Activated CD8-positive, alpha-beta memory T cell treated with anti-CD3 and anti-CD28 coated beads, Interleukin-2, amount 50 U/mL, for 24 hours (primary cell): Measurements from ENCODE around the gene KLHL40.
A peak's percentile ranks its signal among the peaks of the same experiment; 100 is the strongest.

Source experiments
- DNase-seq: peaks from one replicate; pipeline ENCODE4 v3.0.0-alpha.2; 2020; ENCODE audit errors: extremely low read depth

KLHL40 gene

GRCh38 chr3:42690191-42690590 lies 4.9 kb downstream of the KLHL40 start:
- no peak for DNase-seq

- DNase-seq = no peak
These were observed 5.7 kb downstream of the KLHL40 start for GRCh38 chr3:42690766-42691680.

GRCh38 chr3:42691816-42692666 lies 6.7 kb downstream of the KLHL40 start:
- no peak for DNase-seq

- no peak for DNase-seq
These were observed 7.6 kb downstream of the KLHL40 start for GRCh38 chr3:42692667-42693529.

GRCh38 chr3:42693530-42693930 lies 8.2 kb downstream of the KLHL40 start:
- DNase-seq = no peak

- no peak for DNase-seq
These were observed 9.0 kb downstream of the KLHL40 start for GRCh38 chr3:42694366-42694765.

- DNase-seq = no peak
These were observed 11.3 kb downstream of the KLHL40 start for GRCh38 chr3:42696356-42697288.

GRCh38 chr3:42697289-42698051 lies 12.1 kb downstream of the KLHL40 start:
- DNase-seq = no peak

- no peak for DNase-seq
These were observed 13.0 kb downstream of the KLHL40 start for GRCh38 chr3:42698216-42698910.

GRCh38 chr3:42698911-42699230 lies 13.5 kb downstream of the KLHL40 start:
- DNase-seq = no peak

GRCh38 chr3:42699511-42699971 lies 14.2 kb downstream of the KLHL40 start:
- no peak for DNase-seq

- DNase-seq = no peak
These were observed 15.3 kb downstream of the KLHL40 start for GRCh38 chr3:42700366-42701288.

- DNase-seq = peak; percentile 19
These were observed 16.2 kb downstream of the KLHL40 start for GRCh38 chr3:42701371-42702065.

- DNase-seq = no peak
These were observed 17.0 kb downstream of the KLHL40 start, which contains the start of gene HHATL for GRCh38 chr3:42702066-42702951. HHATL (minus strand) TSS chr3:42702798; CDS start chr3:42700826, 1,972 bp downstream.

- no peak for DNase-seq
These were observed 17.8 kb downstream of the KLHL40 start for GRCh38 chr3:42702982-42703694.

GRCh38 chr3:42703695-42704025 lies 18.3 kb downstream of the KLHL40 start:
- no peak for DNase-seq
